ENCODE results near the gene UGT1A10.

Gene UGT1A10

DNA sequence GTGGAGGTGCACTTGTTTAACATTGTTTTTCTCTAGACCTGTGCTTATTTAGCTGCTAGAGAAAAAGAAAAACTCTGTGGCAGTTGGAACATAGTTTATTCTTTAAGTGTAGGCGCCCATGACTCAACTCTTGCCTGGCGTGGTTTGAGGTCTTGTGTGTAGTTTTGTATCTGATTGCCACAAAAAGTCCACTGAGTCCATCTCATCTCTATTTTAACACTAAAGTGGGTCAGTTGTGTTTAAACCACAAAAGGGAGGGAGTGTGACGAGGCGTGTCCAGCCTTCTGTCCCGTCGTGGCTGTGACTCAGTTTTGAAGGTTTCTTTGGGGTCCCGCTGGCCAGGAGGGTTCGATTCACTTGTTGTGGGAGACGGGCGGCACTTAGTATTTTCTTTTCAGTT lies 20.2 kb downstream of the UGT1A10 start:
- no peak for DNase-seq

GRCh38 chr2:233658610-233659009 lies 22.4 kb downstream of the UGT1A10 start:
- no peak for DNase-seq

DNA sequence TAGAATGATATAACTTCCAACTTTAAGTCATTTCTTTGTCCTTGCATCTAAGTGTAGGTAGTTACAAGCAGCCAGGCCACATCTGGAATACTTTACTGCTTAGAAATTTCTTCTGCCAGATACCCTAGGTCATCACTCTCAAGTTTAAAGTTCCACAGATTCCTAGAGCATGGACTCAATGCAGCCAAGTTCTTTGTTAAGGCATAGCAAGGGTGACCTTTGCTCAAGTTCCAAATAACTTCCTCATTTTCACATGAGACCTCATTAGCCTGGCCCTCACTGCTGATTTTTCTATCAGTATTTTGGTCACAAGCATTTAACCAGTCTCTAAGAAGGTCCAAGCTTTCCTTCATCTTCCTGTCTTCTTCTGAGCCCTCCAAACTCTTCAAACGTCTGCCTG lies 27.7 kb downstream of the UGT1A10 start:
- no peak for DNase-seq

GRCh38 chr2:233668605-233669260 lies 32.5 kb downstream of the UGT1A10 start:
- no peak for DNase-seq

DNA sequence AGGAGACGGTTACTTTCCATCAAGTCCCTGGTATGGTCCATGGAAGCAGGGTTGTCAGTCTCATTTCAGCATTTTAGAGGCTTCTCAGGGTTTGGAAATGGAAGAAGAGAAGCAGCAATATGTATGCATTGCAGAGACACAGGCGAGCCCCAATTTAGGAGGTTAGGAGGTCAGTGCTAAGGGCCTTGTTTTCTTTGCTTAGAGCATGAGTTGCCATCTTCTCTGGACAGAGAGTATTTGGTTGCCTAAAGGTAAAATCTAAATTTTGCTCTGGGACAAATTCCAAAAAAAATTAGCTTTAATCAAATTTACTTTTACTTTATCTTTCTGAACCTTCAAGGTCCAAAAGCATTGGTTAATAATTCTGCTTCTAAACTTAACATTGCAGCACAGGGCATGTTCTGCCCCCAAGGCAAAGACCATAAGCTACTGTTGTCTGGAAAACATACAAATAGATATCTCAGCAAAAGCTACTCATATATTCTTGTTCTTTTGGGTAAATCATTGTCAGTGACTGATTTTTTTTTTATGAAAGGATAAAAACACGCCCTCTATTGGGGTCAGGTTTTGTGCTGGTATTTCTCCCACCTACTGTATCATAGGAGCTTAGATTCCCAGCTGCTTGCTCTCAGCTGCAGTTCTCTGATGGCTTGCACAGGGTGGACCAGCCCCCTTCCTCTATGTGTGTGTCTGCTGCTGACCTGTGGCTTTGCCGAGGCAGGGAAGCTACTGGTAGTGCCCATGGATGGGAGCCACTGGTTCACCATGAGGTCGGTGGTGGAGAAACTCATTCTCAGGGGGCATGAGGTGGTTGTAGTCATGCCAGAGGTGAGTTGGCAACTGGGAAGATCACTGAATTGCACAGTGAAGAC lies 35.3 kb downstream of the UGT1A10 start, which contains the start of gene UGT1A9:
Gene UGT1A9, plus strand, starts transcription at position 609 of the 872 bp plus-strand sequence. Its CDS starts 37 bp downstream, at position 646.
- no peak for DNase-seq

DNA sequence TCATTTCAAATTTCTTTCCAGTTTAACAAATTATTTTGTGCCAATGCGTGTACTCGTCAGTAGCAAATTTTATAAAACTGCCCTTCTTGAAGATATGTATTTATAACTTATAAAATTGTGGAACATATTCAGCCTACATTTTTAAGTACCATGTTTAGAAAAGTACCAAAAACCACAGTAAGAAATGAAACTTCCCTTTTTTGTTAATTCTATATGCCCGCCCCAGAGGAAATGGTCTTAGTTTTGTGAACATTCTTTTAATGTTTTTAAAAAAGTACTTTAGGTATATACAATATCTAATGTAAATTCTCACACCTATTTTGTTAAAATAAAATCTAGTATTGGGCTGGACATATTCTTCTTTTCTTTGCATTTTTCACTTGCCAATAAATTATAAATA lies 36.6 kb downstream of the UGT1A10 start:
- DNase-seq, result no peak

DNA sequence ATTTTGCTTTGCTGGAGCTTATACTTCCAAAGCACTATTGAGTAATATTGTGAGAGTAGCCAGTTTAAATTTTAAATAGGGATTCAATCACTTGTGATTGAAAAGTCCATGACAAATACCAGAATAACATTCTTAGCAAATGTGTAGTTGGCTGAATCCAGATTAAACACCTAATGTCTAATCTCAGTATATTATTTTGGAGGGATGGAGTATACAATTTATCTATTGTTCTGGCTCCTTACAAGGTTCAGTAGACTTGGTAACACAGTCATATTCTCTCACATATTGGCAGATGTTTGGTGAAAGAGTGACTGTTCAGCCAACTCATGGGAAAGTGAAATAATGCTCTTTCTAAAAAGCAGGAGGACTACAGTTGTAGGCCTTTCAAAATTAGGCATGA lies 37.6 kb downstream of the UGT1A10 start:
- no peak for DNase-seq

- no peak for DNase-seq
These were observed 38.1 kb downstream of the UGT1A10 start for GRCh38 chr2:233674314-233674713.

- no peak for DNase-seq
These were observed 38.7 kb downstream of the UGT1A10 start for GRCh38 chr2:233674995-233675394.

DNA sequence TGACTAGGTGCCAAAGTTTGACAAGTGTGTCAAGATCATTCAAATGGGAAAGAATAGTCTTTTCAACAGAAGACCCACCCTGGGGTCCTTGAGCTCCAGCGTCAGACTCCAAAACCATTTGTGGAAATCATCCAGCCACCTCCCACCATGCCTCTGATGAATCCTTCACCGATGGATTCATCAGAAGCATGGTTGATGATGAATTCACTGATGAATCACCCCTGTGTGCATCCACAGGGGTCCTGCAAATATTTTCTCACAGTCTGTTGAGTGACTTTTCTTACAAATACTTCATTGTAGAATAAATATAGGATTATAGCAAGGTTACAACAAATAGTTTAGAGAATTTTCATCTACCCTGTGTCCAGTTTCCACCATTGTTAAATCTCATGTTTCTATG lies 39.8 kb downstream of the UGT1A10 start:
- DNase-seq, result no peak

DNA sequence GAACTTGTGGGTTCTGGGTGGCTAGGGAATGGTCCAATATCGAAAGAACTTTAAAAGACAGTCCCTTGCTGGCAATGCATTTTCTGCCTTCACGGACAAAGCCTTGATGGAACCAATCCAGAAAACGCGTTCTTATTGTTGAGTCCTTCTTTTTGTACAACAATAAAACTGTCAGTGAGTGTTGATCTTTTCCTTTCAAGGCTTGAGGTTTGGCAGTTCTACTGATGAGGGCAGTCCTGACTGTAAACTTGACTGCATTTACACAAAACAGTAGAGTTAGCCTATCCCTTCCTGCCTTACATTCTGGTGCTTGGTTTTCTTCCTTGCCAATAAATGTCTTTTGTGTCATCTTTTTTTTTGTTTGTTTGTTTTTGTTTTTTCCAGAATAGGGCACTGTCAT lies 42.9 kb downstream of the UGT1A10 start:
- DNase-seq, result no peak

DNA sequence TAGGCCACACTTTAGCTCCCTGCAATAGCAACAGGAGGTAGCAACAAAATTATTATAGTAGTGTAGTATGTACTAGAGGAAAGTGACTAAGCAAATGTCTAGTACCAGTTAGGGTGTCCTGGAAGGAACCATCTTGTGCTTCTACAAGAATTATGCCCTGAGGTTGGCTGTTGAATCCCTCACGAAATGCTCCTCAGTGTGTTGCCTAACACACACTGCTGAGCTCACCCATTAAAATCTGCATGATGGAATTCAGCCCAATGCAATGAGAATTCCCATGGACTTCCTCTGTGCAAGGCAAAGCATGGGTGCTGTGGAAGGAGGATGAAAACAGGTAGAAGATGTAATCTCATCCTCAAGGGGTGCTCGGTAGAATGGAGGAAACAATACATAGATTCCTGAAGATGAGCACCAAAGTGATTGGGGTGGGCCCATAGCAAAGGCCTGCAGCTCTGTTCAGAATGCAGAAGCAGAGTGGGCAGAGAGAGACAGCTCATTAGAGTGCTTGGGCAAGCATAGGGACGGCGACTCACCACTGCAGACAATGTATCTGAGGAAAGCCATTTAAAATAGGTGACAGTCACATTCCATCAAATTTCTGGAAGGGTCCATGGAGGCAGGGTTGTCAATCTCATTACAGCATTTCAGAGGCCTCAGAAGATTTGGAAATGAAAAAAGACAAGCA lies 44.3 kb downstream of the UGT1A10 start:
- no peak for DNase-seq

- no peak for DNase-seq
These were observed 45.4 kb downstream of the UGT1A10 start, which contains the start of gene UGT1A7 for GRCh38 chr2:233681521-233682099. Gene UGT1A7 (plus strand): TSS chr2:233681901. CDS start chr2:233681938, 37 bp downstream.

- no peak for DNase-seq
These were observed 48.4 kb downstream of the UGT1A10 start for GRCh38 chr2:233684640-233685039.

- DNase-seq, result no peak
These were observed 50.7 kb downstream of the UGT1A10 start for GRCh38 chr2:233686928-233687327.

- no peak for DNase-seq
These were observed 52.1 kb downstream of the UGT1A10 start for GRCh38 chr2:233688341-233688740.

- no peak for DNase-seq
These were observed 52.8 kb downstream of the UGT1A10 start for GRCh38 chr2:233689031-233689430.

DNA sequence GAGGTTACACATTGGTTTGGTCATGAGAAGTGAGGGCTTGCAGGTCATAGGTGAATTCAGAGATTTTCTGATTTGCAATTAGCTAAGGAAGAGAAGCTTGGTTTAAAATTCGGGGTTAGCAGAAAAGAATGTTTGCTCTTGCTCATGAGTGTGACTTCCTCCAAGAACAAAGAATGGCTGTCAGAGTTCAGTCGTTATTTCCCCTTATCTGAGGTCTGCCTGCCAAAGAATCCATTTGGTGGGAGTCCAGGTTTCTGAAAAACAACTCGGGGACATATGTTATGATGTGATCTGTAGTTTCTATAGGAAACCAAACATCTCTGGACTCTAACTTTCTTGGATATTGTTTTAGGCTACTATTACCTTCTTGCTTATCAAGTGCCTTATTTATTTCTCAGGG lies 53.3 kb downstream of the UGT1A10 start:
- no peak for DNase-seq

DNA sequence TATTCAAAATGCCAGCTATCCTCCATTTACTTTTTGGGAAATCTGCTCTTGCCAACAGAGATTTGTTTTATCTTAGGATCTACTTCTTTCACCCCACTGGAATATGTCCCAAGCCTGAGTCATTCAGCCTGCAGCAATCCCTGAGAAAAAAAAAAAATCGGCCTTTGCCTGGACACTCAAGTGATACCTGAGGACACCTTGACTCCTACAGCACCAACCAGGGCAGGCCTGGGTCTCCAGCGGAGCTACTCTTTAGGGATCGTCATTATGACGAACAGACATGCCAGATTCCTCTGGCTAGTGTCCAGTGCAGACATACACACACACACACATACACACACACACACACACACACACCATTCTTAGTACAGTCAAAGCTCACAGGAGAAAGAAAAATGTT lies 54.2 kb downstream of the UGT1A10 start:
- DNase-seq, result no peak

GRCh38 chr2:233691443-233692433 lies 55.5 kb downstream of the UGT1A10 start:
- no peak for DNase-seq

GRCh38 chr2:233692648-233693047 lies 56.4 kb downstream of the UGT1A10 start, which contains the start of gene UGT1A6:
Gene UGT1A6 (plus strand): TSS chr2:233692890. CDS start chr2:233693005, 115 bp downstream.
- no peak for DNase-seq

- DNase-seq, result no peak
These were observed 57.7 kb downstream of the UGT1A10 start for GRCh38 chr2:233693963-233694362.

Data from AML-193 (cell line).